ENCODE results near the gene SRP68.

The SRP68 gene

DNA sequence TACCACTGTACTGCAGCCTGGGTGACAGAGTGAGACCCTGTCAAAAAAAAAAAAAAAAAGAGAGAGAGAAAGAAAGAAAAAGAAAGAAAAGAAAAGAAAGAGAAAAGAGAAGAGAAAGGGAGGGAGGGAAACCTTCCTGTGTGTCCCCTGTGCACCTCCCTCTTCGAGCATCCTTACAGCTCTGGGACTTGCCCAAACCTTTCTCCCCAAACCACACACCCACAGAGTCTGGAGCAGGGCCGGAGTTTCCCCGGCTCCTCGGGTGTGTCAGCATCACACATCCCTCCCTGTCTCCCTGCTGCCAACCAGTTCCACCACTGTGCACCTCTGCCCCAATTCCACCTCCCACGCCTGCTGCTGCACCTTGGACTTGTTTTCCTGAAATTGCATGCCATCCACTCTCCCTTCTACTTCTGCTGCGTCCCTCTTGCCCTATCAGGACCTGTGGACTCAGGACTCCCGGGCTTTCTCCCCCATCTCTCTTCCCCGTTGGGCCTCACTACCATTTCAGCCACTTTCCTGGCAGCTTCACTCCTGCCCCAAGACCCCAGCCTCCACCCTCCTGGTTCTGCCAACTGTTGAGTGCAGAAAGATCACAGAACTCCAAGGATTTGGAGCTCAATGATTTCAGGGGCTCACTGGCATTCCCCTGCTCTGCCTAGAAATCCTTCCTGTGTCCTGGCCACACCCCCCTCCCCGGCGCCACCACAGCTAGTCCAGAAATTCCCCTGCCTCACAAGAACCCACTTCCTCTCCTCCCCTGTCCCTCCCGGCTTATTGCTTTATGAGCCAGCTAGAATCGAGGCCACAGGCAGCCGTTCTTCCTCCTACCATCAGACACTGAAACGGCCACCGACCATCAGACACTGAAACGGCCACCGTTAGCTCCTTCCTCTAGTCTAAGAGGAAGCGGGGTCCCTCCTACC lies 75.4 kb downstream of the SRP68 start:
- DNase-seq, result no peak

DNA sequence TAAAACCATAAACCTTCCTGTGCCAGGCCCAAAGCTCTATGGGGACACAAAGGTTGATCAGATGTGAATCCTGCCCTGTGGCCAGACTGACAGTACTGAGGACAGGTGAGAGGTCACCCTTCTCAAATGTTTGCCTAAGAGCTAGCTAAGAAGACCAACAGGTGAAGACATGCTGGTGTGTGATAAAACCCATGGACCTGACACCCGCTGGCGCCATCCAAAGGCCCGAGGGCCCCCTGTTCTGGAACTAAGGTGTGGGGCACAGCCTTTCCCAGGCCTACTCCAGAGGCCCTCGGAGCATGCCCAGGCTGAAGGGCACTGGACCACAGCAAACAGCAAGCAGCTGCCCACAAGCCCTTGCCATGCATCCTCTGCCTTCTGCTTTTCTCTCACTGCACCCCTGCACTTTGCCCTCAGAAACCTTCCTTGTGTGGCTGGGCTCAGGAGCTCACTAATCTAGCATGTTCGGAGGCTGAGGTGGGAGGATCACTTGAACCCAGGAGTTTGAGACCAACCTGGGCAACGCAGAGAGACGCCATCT lies 76.9 kb downstream of the SRP68 start:
- DNase-seq, result no peak

DNA sequence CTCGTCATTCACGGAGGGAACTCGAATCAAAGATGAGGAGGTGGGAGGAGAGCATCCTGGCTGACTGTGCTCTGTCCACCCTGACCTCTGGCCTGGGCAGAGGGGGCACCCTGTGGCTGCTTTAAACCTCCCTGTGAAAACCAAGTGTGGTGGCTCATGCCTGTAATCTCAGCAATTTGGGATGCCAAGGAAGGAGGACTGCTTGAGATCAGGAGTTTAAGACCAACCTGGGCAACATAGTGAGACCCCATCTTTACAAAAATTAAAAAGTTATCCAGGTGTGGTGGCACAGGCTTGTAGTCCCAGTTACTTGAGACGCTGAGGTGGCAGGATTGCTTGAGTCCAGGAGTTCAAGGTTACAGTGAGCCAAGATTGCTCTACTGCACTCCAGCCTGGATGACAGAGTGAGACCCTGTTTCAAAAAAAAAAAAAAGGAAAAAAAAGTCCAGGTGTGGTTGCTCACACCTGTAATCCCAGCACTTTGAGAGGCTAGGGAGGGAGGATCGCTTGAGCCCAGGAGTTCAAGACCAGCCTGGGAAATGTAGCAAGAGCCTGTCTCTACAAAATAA lies 77.4 kb downstream of the SRP68 start:
- no peak for DNase-seq

DNA sequence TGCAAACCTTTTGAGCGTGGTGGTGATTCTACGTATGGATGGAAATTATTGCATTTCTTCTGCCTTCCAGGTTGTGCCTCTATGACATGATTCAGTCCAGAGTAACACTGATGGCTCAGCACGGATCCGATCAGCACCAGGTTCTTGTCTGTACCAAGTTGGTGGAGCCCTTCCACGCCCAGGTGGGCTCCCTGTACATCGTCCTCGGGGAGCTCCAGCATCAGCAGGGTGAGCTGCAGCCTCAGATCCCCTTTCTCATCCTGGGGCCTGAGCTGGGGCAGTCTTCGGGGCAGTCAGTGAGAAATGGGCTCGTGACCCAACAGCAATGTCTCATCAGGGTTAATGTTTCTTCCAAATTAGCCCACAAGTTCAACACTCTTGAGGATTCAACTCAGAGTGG lies 80.9 kb downstream of the SRP68 start:
- DNase-seq, result no peak
